HL-60 (cell line): ENCODE data around the gene KRT86.

ENCODE experiments used
- GABPA ChIP-seq: IDR thresholded peaks from 2 replicates; pipeline ENCODE4 v1.6.1; 2012; ENCODE audit warnings: low read depth
- POLR2AphosphoS5 ChIP-seq: IDR thresholded peaks from 2 replicates; pipeline ENCODE4 v1.6.1; 2012; ENCODE audit warnings: low read depth
- SPI1 ChIP-seq: IDR thresholded peaks from 2 replicates; pipeline ENCODE4 v1.6.1; 2012; ENCODE audit warnings: low read depth, mild to moderate bottlenecking, borderline replicate concordance
- TF ChIP-seq, protein P1 (sequence below): IDR thresholded peaks from one replicate; pipeline ENCODE4 v1.5.1; 2011; ENCODE audit warnings: low read length, control low read depth, inconsistent platforms; ENCODE audit not compliant: insufficient read depth
- TF ChIP-seq, protein P2 (sequence below): IDR thresholded peaks from 2 replicates; pipeline ENCODE4 v1.6.1; 2012; ENCODE audit warnings: low read depth; ENCODE audit not compliant: insufficient replicate concordance

GRCh38 chr12:52226446-52226845 is 48.0 kb upstream of the KRT86 start:
- TF ChIP-seq, protein P1, sequence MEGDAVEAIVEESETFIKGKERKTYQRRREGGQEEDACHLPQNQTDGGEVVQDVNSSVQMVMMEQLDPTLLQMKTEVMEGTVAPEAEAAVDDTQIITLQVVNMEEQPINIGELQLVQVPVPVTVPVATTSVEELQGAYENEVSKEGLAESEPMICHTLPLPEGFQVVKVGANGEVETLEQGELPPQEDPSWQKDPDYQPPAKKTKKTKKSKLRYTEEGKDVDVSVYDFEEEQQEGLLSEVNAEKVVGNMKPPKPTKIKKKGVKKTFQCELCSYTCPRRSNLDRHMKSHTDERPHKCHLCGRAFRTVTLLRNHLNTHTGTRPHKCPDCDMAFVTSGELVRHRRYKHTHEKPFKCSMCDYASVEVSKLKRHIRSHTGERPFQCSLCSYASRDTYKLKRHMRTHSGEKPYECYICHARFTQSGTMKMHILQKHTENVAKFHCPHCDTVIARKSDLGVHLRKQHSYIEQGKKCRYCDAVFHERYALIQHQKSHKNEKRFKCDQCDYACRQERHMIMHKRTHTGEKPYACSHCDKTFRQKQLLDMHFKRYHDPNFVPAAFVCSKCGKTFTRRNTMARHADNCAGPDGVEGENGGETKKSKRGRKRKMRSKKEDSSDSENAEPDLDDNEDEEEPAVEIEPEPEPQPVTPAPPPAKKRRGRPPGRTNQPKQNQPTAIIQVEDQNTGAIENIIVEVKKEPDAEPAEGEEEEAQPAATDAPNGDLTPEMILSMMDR: no peak
- TF ChIP-seq, protein P2, sequence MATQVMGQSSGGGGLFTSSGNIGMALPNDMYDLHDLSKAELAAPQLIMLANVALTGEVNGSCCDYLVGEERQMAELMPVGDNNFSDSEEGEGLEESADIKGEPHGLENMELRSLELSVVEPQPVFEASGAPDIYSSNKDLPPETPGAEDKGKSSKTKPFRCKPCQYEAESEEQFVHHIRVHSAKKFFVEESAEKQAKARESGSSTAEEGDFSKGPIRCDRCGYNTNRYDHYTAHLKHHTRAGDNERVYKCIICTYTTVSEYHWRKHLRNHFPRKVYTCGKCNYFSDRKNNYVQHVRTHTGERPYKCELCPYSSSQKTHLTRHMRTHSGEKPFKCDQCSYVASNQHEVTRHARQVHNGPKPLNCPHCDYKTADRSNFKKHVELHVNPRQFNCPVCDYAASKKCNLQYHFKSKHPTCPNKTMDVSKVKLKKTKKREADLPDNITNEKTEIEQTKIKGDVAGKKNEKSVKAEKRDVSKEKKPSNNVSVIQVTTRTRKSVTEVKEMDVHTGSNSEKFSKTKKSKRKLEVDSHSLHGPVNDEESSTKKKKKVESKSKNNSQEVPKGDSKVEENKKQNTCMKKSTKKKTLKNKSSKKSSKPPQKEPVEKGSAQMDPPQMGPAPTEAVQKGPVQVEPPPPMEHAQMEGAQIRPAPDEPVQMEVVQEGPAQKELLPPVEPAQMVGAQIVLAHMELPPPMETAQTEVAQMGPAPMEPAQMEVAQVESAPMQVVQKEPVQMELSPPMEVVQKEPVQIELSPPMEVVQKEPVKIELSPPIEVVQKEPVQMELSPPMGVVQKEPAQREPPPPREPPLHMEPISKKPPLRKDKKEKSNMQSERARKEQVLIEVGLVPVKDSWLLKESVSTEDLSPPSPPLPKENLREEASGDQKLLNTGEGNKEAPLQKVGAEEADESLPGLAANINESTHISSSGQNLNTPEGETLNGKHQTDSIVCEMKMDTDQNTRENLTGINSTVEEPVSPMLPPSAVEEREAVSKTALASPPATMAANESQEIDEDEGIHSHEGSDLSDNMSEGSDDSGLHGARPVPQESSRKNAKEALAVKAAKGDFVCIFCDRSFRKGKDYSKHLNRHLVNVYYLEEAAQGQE: no peak
- TF ChIP-seq POLR2AphosphoS5: no peak
- no peak for TF ChIP-seq SPI1
- no peak for TF ChIP-seq GABPA
